ENCODE measurements around the gene SZRD1. TPM values are rescaled to one million over a fixed set of nuclear protein-coding genes. Genes with fewer than 3 reads are reported as not detected.

SZRD1 gene
- total and polyA plus RNA-seq, 2 of the 8 experiments (the other 6 are each of a cell fraction or from before 2014, with no cell fraction given), result 97.8 to 108 TPM

GRCh38 chr1:16383888-16384287 lies 16.8 kb downstream of the SZRD1 start:
- H3K4me3 ChIP-seq (ENCODE audit: extremely low read depth in 1 of 4, insufficient read depth in 2 of 4, low read depth in 3 of 4, low read length in 4 of 4), result no peak overlapping the region
- DNase-seq (ENCODE audit: low read depth in 1 of 2, low spot score in 2 of 2) (no peak), FAIRE-seq (no peak)
- H4K8ac ChIP-seq (ENCODE audit: extremely low read depth, insufficient read depth, low read length), result no peak overlapping the region
- H2BK20ac ChIP-seq (ENCODE audit: low read length), result no peak overlapping the region
- H3K27me3 ChIP-seq (replicated peaks in 1 of 4; ENCODE audit: control insufficient read depth in 3 of 4, extremely low read depth in 1 of 4, insufficient read depth in 3 of 4, low read length in 3 of 4), result no peaks in the 10 kb centered on the region
- ChIA-PET POLR2A (ENCODE audit: partially characterized antibody) (no interaction called here), CTCF (ENCODE audit: partially characterized antibody) (no interaction called here)
- no peak overlapping the region for H3K4ac ChIP-seq (replicated peaks; ENCODE audit: insufficient read length, low read depth, low read length)
- H4K5ac ChIP-seq (ENCODE audit: insufficient read length, low read depth, low read length), result no peak overlapping the region
- no peak overlapping the region for H2AFZ ChIP-seq (ENCODE audit: low read length)
- H3K9me3 ChIP-seq (ENCODE audit: insufficient read depth in 2 of 2, low read depth in 1 of 2, low read length in 1 of 2), result no peaks in the 10 kb centered on the region
- H3K18ac ChIP-seq (ENCODE audit: extremely low read depth, low read length), result no peak overlapping the region
- H3K79me2 ChIP-seq (ENCODE audit: control insufficient read depth in 1 of 2, insufficient read depth in 2 of 2, low read length in 2 of 2), result peaks cover 11 to 96% of the 10 kb centered on the region in 2 experiments
- no peak overlapping the region for H2BK120ac ChIP-seq (replicated peaks; ENCODE audit: low read depth, low read length)
- H3K9ac ChIP-seq (replicated peaks in 1 of 4; ENCODE audit: extremely low read depth in 1 of 4, low read depth in 3 of 4, low read length in 3 of 4), result no peak overlapping the region
- no peak overlapping the region for H4K91ac ChIP-seq (replicated peaks; ENCODE audit: insufficient read length, low read length)
- no peak overlapping the region for H2BK12ac ChIP-seq (ENCODE audit: low read depth, low read length)
- H3K23me2 ChIP-seq (ENCODE audit: low read depth, low read length), result no peaks in the 10 kb centered on the region
- H2AK5ac ChIP-seq (ENCODE audit: low read depth, low read length), result no peak overlapping the region
- WGBS, 2 experiments (ENCODE audit: extremely low coverage in 1 of 2, insufficient coverage in 1 of 2, insufficient read length in 1 of 2, insufficient replicate concordance in 2 of 2, low coverage in 1 of 2, low lambda C conversion rate in 2 of 2, missing lambda C conversion rate in 1 of 2), result 94% methylated on average over 5 of the region's 5 CpGs; no CpG with 5 or more reads in 1 of the 2 experiments
- no peak overlapping the region for H2BK5ac ChIP-seq (ENCODE audit: low read depth, low read length)
- peaks cover 6 to 13% (median 11%) of the 10 kb centered on the region in 4 experiments for H3K4me1 ChIP-seq (replicated peaks in 1 of 4; ENCODE audit: control insufficient read depth in 3 of 4, insufficient read depth in 4 of 4, low read length in 3 of 4)
- no peaks in the 10 kb centered on the region for H3K36me3 ChIP-seq (ENCODE audit: control insufficient read depth in 2 of 4, insufficient read depth in 4 of 4, low read length in 3 of 4)
- no peak overlapping the region for H3K27ac ChIP-seq (ENCODE audit: low read depth, low read length)
- H3K4me2 ChIP-seq (ENCODE audit: insufficient read depth in 1 of 2, low read depth in 2 of 2, low read length in 2 of 2), result no peak overlapping the region
- H3K14ac ChIP-seq (ENCODE audit: insufficient read length), result no peak overlapping the region
- no peak overlapping the region for H3K23ac ChIP-seq (ENCODE audit: insufficient read length)
- TF ChIP-seq RBBP5 (IDR thresholded peaks at IDR 0.05; ENCODE audit: borderline replicate concordance, low read depth, low read length), result no peak
- H3K79me1 ChIP-seq (ENCODE audit: low read depth, low read length), result peaks cover 15% of the 10 kb centered on the region
- no peak overlapping the region for H3K56ac ChIP-seq (replicated peaks; ENCODE audit: insufficient read length, low read depth, low read length)
- no peak overlapping the region for H2BK15ac ChIP-seq (ENCODE audit: low read length)
- H4K20me1 ChIP-seq (replicated peaks in 1 of 2; ENCODE audit: control insufficient read depth in 1 of 2, insufficient read depth in 2 of 2, low read length in 2 of 2), result peaks cover 26 to 30% of the 10 kb centered on the region in 2 experiments

Measured in H1 (cell line).